NK-92 treated with Interleukin-12 subunit alpha and Interleukin-12 subunit beta, amount 100 ng/mL, for 24 hours (cell line): ENCODE data around the gene EFEMP1.

Source experiments
- DNase-seq: peaks from one replicate; lab custom pipeline; 2025; lab: John Stamatoyannopoulos, UW

The EFEMP1 gene

DNA sequence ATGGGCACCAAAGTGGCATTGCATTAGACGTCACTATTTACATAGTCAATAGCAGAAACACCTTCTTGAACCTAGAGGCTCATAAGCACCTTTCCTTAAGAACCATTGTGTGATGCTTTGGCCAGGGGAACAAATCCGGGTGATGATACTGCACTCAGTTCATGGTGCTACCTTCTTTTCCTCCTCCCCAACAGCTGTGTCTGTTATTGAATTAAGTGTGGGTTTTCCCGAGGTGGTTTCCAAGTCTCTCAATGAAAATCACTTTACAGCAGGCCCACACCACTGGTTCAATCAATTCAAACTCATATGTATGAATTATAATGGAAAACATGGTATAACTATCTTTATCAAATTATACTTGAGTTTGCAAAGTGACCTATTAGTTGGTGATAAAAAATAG lies 9.3 kb upstream of the EFEMP1 start:
- no peak for DNase-seq

DNA sequence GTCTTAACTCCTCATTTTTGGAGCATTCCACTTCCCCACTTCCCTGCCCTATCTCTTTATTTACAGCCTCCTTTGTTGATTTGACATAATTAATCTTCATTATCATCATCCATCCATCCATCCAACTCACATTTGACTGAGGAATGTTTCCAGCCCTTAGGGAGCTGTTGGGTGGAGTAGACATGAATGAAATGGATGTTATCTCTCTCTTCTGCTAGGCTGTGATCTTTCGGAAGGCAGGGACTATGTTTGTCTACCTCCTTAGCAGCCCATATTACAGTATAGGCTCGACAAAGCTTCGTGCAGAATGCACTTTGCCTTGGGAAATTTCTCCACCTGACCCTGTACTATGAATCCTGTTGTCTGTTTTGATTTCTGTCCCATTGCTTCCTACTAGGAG lies 7.7 kb upstream of the EFEMP1 start:
- no peak for DNase-seq

DNA sequence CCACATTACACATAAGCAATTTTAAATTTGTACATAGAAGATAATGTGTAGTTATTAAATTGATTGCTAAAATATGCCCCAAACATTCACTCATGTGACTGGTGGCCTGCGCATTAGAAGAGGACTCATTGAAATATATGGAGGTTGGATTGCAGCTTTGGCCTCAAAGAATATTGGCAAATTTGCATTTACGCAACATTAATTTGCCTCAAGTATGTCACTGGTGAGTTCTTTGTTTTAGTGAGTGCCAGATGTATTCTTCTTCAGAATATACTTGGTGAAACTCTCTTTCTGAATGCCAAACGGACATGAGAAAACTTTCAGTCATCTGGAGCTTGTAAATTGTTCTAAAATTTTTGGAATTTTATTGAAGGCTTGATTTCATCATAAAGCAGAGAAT lies 5.9 kb upstream of the EFEMP1 start:
- DNase-seq, result no peak

DNA sequence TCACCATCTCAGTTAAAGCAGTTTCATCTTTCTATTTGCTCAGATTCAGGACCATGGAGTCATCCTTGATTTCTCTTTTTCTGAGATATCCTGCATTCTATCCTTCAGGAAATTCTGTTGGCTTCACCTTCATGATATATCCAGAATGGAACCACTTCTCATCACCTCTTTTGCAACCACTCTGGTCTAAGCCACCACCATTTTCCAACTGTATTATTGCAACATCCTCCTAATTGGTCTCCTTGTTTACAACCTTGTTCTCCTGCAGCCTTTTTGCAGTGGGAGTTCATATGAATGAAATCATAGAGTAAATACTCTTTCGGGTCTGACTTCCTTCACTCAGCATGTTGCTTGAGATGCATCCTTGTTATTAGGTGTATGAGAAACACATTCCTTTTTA lies 3.4 kb upstream of the EFEMP1 start:
- no peak for DNase-seq

DNA sequence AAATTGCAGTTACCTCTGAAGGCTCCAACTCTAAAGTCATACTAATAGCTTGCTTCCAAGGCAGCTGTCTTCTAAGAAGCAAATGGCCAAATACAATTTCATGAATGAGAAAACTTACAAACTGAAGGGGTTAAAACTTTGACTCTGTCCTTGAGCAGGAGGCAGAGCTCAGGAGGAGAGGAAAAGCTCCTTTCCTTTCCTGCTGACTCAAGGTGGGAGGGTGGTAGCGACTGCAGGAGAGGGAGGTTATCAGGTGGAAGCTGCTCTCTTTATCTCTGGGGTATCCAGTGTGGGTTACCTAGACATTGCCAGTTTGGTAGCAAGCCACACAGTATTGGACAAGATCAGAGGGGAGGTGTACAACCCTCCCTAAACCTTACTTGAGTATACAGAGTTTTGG lies 2.7 kb upstream of the EFEMP1 start:
- DNase-seq, result no peak

DNA sequence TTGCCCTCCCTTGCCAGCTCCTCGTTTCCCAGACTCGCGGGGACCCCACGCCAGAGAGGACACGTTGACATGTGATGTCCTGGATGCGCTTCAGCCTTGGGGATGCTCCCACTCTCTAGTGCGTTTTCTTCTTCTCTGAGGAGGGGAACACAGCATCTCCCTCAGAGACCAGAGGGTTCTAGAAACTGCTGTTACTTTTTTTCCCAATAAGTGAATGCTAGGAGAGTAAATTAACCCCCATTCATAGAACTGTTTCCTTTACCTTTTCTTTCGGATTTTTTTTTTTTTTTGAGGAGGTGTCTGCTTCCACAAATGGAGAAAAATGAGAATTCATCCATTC lies 370 bp upstream of the EFEMP1 start:
- no peak for DNase-seq

DNA sequence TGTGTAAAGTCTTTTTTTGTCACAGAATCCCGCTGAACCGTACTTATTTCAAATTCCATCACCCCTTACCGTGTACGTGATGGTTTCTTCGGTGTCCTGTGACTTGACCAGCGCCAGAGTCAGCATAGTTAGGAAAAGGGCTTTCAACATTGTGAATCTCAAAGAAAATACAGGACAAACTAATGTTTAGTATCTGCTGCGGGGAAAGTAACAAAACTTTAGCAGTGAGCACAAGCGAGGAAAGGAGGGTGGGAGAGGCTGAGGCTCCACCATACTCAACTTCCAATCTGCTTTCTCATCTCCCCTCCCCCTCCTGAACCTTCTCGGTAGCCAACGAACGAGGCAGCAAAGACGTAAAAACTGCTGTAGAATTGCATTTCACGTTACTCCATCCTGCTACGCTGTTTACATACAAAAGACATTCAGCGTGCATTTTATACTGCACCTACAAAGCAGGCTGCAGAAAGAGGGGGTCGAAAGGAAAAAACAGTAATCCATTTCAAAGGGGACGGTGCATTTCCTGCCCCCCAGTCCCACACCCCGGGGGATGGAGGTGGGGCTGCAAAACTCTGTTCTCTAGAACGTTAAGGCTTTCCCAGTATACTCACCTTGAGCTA lies 1.2 kb downstream of the EFEMP1 start:
- DNase-seq, result no peak

DNA sequence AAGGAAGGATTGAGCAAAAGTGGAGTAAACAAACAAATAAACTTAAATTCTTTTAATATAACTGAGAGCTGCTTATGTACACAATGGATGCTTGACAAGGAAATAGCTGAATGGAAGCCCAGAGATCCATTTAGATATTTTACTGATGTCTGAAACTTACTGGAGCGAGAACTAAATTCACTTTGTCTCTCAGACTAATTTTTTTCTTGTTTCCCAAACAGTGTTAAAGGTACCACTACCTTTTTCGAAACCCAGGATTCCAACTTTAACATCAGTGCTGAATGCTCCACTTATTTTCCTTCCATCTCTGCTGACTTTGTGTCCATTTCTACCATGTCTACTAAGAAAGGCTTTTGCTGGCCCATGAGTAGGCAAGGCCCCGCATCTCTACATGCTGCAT lies 4.0 kb downstream of the EFEMP1 start:
- DNase-seq, result no peak

DNA sequence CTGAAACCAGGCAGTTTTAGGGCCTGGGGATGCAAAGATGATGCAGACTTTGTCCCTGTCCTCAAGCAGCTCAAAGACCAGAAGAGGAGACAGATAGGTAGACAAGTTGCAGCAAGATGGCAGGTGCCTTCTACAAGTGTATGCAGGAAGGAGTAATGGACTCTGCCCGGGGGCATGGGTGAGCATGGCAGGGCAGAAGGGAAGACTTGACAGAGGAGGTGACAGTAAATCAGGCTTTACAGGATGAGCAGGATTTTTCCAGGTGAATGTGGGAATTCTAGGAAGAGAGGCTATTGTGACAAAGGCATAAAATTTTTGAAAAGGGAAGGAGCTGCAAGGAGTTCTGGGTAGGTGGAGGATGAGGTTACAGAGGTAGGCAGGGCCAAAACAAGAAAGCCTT lies 4.7 kb downstream of the EFEMP1 start:
- no peak for DNase-seq

DNA sequence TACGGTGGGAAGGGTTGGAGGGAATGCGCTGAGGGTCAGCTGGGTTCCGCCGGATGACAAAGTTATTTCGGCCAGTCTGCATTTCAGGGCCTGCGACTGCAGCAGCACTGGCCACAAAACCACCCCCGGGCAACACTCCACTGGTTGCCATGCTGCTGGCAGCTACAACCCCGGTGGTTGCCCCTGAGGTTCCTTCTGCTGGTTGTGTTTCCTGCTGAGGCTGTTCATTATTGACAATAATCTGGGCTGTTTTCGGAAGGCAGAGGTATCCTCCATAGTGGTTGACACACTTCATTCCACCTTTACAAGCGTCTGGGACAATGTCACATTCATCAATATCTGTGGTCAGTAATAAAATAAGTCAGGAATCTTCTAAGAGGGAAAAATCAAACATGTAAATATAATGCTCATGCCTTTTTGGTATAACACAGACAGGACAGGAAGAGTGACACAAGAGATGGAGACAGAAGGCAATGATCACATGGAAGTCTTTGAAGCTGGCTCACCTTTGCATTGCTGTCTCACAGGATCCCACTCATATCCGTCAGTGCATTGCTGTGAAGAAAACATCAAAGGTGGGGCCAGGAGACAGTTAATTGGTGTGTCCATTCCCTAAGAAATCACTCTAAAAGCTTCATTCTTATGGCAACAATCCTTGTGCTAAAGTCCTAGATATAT lies 5.7 kb downstream of the EFEMP1 start:
- no peak for DNase-seq

DNA sequence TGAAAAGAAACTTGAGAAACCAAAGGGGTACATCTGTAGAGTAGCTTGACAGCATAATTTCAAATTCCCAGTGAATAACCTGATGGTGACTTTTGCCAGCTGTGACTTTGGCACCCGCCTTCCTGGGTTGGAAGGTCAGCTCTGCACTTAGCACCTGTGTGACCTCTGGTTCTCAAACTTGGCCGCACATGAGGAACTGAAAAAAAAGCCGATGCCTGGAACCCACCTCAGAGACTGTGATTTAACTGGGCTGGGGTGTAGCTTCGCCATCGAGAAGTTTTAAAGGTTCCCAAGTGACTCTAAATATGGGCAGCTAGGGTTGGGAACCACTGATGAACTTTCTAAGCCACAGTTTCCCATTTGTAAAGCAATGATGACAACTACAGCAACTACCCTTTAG lies 6.5 kb downstream of the EFEMP1 start:
- DNase-seq, result no peak

DNA sequence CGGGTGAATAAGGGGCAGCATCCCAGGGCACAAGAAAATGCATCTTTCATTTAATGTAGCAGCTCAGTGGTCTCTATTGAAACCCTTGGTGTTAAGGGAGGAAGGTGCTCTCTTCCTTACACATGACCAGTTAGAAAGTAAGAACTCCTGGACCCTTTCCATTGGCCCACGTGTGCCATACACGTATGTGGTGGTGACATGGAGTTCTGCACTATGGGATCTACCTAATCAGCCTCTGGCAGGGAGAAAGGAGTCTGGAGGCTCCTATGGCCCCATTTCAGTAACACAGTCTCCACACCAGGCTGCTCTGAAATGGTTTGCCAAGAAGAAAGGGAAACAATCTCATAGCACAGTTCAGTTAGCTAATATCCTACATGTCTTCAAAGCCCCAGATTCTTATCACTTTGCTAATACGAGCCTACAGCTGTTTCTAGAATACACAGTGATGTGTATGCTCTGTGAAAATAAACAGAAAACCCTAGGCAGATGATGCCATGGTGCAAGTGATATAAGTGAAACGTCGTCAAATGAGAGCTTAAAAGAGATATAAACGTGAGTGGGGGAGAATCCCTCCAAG lies 7.0 kb downstream of the EFEMP1 start:
- no peak for DNase-seq

DNA sequence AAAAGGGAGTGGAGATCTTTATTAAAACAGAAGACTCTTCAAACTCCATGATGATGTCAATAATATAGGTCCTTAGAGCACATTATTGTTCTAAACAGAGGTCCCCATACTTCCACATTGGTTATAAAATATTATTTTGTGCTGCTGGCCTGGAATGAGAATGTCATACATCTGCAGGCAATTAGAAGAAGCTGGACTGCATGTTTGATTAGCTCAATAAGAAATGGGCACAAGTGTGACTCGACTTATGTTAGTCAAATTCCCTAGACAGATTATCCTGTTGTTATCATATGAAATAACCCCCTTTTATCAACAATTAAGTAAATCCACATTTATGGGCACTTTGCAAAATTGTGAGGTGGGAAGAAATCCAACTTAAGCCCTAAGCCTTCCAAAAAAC lies 8.8 kb downstream of the EFEMP1 start:
- no peak for DNase-seq

DNA sequence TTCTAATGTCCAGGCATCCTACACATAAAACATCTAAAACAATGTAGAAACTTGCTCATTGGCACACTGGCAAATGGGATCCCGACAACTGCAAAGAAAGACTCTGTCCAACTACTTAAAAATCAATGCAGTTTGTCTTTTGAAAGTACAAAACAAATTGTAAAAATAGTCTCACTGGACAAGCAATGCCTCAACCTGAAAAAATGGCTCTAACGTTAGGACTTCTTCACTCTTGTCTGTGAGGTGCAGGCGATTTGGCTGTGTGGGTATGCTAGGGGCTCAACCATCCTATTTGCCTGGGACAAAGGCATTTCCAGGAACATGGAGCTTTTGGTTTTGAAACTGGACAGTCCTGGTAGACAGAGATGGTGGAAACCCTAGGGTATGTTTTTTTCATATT lies 10.7 kb downstream of the EFEMP1 start:
- no peak for DNase-seq

DNA sequence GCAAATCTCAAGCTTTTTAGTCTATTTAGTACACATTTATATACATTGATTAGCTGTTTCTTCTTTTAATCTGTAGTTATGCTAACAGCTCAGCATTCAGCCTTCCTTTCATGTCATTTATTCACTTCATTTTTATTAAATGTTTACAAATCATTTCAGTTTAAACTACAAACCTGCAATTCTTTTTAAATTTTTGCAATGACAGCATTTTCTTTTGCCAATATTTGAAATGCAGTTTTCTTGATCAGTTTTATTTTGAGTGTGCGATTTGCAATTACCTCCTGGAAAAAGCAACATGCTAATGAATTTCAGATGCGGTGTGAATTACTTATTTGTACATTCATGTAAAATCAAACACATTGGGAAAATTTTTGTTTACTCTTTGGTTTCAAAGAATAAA lies 13.5 kb downstream of the EFEMP1 start:
- no peak for DNase-seq

DNA sequence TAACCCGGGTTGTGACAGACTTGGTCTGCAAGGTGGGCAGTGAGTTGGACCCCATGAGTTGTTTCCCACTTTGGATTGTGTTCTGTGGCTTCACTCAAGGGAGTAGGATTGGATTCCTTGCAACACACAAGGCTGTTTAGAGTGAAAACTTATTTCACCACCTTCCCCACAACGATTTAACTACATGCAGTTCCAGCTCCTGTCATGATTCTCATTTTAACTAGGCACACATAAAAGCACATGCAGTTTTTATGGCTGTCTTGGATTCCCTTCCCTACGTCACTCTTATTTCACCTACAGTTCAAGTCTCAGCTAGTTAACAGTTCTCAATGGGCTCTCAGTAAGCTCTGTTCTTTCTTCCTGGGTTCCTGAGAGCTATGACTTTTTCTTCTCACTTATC lies 15.9 kb downstream of the EFEMP1 start:
- no peak for DNase-seq

DNA sequence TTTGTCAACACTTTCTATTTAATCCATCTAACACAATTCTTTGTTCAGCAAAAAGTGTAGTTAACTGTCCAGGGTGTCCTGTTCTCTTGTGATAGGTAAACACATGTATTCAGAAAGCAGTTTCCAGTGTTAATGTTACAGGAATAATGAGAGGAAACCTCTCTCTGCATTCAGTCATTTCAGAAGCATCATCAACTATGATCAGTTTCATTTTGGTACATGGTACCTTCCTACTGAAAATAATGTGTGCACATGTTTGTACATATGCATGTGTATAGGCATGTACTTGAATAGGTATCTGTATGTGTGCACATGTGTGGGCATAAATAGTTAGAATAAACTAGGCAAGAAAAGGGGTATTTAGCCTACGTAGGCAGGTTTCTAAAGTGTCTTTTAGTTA lies 16.6 kb downstream of the EFEMP1 start:
- DNase-seq, result no peak

DNA sequence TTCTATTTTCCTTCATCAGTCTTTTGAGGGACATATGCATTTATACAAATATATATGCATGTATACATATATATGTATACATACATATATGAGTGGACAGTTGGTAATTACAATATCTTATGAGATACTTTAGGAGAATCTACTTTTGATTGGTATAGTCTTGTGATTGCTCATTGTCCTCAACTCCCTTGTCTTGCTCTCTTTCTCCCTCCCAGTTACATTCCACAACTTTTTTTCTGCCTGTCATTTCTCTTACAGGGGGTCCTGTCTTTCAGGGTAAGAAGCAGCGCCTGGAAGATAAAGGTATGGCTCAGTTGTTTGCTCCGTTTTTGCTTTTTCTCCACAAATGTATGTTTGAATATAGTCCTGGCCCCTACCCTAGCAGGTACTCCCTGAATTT lies 19.9 kb downstream of the EFEMP1 start:
- DNase-seq, result no peak

DNA sequence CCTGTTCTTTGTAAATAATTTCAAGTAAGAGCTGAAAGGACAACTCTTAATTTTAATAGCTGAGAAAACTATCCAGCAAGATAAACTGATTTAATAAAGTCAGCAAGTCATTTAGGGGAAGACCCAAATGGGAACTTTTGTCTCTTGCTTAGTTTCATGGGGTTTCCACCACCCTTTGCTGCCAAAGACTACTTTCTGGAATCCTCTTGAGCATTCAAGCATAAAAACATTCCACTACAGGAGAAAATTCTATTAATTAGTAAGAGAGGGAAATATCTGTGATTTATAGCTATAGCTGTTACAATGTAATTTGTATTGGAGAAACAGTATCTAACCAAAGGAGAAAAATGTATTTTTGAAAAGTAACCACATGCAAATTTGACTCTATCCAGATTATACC lies 20.6 kb downstream of the EFEMP1 start:
- no peak for DNase-seq

DNA sequence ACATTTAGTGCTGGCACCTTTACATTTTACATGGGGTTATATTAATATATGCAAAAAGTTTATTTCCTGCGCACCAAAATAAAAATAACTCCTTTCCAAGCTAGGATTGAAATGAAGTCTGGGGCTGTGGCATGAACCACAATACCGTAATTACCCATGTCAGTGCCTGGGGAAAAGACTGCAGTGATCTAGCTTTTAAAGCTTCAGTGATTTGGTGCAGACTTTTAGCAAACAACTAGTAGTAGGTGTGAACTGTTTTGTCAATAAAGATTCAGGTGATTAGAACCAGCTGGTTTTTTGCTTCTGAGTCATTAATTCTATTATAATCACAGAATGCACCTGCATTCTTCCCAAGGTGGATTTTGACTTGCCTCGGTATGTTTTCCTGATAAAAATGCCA lies 21.2 kb downstream of the EFEMP1 start:
- DNase-seq, result no peak

DNA sequence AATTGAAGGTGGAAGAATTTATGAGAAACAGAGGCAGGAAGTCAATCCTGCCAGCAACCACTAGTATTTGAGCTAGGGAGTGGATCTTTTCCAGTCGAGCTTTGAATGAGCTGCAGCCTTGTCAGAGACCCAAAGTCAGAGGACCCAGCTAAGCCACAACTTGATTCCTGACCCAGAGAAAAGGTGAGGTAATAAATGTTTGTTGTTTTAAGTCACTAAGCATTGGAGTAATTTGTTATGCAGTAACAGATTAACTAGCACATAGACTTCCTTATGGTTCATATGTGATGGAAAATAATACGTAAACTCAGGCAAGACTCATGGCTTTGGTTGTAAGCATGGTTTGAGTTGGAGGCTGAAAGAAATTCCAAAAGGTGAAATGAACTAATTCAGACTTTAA lies 21.6 kb downstream of the EFEMP1 start:
- DNase-seq, result no peak

DNA sequence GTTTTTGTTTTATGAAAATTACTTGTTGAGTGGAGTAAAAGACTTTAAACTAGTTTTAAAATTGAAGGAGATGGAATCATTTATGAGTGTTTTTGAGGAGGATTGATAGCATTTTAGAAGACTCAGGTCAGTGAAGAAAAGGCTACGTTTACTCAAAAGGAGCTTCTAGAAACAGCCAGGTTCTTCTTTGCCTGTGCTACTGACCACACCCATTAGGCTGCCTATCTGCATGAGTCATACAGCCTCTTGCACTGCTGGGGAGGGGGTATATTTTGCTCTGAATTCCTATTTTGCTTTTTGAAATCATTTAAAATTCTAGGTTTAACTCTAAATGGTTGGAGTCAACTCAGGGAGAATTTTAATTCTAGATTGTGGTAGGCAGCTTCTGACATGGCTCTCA lies 22.3 kb downstream of the EFEMP1 start:
- no peak for DNase-seq

DNA sequence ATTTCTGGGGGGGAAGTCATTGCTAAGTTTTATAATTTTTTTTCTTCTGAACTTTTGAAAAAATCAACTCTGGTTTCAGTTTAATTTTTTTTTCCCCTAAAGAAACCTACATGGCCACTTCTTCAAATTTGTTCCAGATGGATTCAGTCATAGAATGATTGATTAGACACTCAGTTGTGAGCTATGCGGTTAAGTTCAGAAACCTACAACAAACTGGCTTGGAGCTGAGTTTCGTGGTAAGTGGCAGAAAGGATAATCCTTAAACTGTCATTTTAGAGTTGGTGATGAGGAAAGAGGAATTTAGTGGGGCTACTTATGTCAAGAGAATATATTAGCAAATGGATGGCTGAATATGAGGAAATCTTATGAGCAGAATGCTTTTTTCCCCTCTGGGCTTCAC lies 23.7 kb downstream of the EFEMP1 start:
- DNase-seq, result no peak

DNA sequence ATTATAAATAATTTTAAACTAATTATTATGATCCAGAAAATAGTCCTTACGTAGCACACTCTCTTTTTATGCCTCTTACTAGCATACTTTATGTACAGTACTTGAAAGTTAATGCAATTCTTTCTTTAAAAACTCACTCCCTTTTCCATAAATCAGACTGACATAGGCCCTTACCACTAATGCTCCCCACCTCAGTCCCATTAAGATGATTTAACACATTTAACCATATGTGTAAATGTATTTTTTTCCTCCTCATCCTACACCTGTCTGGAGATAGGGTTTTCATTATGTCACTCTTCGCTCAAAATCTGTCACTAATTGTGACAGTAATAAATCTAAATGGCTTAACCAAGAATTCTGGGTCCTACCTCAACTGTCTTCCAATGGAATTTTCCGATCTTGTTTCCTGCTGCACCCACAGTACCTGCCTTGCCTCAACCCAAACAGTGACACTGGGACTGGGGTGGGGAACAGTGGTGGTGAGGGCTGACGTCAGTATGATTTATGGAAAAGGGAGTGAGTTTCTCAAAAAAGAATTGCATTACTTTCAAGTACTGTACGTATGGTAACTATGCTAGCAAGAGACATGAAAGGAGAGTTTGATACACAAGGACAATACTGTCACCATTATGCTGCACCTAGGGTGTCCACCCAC lies 25.1 kb downstream of the EFEMP1 start:
- DNase-seq, result no peak
